Ishikawa (cell line): Measurements from ENCODE around the gene DHCR7.

Experiments
- CEBPB ChIP-seq: IDR thresholded peaks from 2 replicates; pipeline ENCODE4 v1.6.1; 2012
- CREB1 ChIP-seq: IDR thresholded peaks from 2 replicates; pipeline ENCODE4 v1.6.1; 2012; ENCODE audit warnings: low read depth
- EGR1 ChIP-seq: IDR thresholded peaks from 2 replicates; pipeline ENCODE4 v1.6.1; 2012
- EP300 ChIP-seq: IDR thresholded peaks from 2 replicates; pipeline ENCODE4 v1.6.1; 2012; ENCODE audit warnings: borderline replicate concordance
- FOXM1 ChIP-seq: IDR thresholded peaks from 2 replicates; pipeline ENCODE4 v1.6.1; 2012; ENCODE audit warnings: low read depth, borderline replicate concordance
- NFIC ChIP-seq: IDR thresholded peaks from 2 replicates; pipeline ENCODE4 v1.6.1; 2012
- RAD21 ChIP-seq: IDR thresholded peaks from 2 replicates; pipeline ENCODE4 v1.6.1; 2012; ENCODE audit warnings: low read depth
- TAF1 ChIP-seq: IDR thresholded peaks from 2 replicates; pipeline ENCODE4 v1.6.1; 2012; ENCODE audit warnings: low read depth, mild to moderate bottlenecking
- TCF12 ChIP-seq: IDR thresholded peaks from 2 replicates; pipeline ENCODE4 v1.6.1; 2012; ENCODE audit warnings: low read depth
- TEAD4 ChIP-seq: IDR thresholded peaks from 2 replicates; pipeline ENCODE4 v1.6.1; 2012
- YY1 ChIP-seq: IDR thresholded peaks from 2 replicates; pipeline ENCODE4 v1.6.1; 2012; ENCODE audit warnings: low read depth
- ZBTB7A ChIP-seq: IDR thresholded peaks from 2 replicates; pipeline ENCODE4 v1.6.1; 2012; ENCODE audit warnings: low read depth
- TF ChIP-seq, protein P1 (sequence below): IDR thresholded peaks from 2 replicates; pipeline ENCODE4 v1.6.1; 2012
- TF ChIP-seq, protein P2 (sequence below): IDR thresholded peaks from 2 replicates; pipeline ENCODE4 v1.6.1; 2012
- TF ChIP-seq, protein P3 (sequence below): IDR thresholded peaks from 2 replicates; pipeline ENCODE4 v1.6.1; 2012; ENCODE audit warnings: low read depth, mild to moderate bottlenecking

Gene DHCR7

DNA sequence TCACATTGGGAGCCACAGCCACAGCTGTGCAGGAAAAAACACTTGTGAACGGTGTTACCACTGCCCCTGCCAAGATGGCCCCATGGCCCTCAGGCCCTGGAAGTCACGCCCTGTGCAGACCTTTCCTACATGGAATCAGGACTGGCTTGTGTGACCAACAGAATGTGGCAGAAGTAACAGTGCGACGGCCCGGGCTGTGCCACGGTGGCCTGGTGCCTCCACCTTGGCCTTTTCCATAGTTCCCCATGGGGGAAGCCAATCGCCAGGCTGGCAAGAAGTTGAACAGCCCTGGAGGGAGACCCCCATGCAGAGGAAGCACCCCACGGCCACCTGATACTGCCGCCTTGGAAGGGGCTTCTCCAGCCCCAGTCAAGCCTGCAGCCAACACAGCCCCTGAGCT lies 48.0 kb downstream of the DHCR7 start:
- TF ChIP-seq CEBPB, result no peak
- no peak for TF ChIP-seq YY1
- TF ChIP-seq NFIC, result no peak
- TF ChIP-seq, protein P1, sequence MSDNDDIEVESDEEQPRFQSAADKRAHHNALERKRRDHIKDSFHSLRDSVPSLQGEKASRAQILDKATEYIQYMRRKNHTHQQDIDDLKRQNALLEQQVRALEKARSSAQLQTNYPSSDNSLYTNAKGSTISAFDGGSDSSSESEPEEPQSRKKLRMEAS, result no peak
- TF ChIP-seq TCF12, result no peak
- no peak for TF ChIP-seq EGR1
- TF ChIP-seq RAD21, result no peak
- no peak for TF ChIP-seq FOXM1
- no peak for TF ChIP-seq EP300
- TF ChIP-seq TAF1, result no peak
- TF ChIP-seq, protein P2, sequence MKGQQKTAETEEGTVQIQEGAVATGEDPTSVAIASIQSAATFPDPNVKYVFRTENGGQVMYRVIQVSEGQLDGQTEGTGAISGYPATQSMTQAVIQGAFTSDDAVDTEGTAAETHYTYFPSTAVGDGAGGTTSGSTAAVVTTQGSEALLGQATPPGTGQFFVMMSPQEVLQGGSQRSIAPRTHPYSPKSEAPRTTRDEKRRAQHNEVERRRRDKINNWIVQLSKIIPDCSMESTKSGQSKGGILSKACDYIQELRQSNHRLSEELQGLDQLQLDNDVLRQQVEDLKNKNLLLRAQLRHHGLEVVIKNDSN, result no peak
- TF ChIP-seq ZBTB7A, result no peak
- TF ChIP-seq, protein P3, sequence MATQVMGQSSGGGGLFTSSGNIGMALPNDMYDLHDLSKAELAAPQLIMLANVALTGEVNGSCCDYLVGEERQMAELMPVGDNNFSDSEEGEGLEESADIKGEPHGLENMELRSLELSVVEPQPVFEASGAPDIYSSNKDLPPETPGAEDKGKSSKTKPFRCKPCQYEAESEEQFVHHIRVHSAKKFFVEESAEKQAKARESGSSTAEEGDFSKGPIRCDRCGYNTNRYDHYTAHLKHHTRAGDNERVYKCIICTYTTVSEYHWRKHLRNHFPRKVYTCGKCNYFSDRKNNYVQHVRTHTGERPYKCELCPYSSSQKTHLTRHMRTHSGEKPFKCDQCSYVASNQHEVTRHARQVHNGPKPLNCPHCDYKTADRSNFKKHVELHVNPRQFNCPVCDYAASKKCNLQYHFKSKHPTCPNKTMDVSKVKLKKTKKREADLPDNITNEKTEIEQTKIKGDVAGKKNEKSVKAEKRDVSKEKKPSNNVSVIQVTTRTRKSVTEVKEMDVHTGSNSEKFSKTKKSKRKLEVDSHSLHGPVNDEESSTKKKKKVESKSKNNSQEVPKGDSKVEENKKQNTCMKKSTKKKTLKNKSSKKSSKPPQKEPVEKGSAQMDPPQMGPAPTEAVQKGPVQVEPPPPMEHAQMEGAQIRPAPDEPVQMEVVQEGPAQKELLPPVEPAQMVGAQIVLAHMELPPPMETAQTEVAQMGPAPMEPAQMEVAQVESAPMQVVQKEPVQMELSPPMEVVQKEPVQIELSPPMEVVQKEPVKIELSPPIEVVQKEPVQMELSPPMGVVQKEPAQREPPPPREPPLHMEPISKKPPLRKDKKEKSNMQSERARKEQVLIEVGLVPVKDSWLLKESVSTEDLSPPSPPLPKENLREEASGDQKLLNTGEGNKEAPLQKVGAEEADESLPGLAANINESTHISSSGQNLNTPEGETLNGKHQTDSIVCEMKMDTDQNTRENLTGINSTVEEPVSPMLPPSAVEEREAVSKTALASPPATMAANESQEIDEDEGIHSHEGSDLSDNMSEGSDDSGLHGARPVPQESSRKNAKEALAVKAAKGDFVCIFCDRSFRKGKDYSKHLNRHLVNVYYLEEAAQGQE, result no peak
- TF ChIP-seq TEAD4, result no peak
- no peak for TF ChIP-seq CREB1

DNA sequence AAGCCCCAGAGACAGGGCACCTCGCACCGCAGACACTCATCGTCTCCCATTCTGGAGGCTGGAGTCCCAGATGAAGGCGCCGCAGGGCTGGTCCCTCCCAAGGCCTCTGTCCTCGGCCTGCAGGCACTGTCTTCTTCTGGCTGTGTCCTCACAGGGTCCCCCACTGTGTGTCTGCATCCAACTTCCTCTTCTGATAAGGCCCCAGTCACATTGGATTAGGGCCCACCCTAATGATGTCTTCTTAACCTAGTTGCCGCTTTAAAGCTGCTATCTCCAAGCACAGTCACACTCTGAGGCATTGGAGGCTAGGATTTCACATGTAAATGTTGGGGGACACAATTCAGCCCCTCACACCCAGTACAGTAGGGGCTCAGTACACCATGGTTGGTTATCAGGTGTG lies 48.9 kb downstream of the DHCR7 start:
- TF ChIP-seq ZBTB7A (no peak), CEBPB (no peak), YY1 (no peak), RAD21 (no peak), TEAD4 (no peak), NFIC (no peak), TCF12 (no peak), TAF1 (no peak), CREB1 (no peak), EGR1 (no peak), FOXM1 (no peak), EP300 (no peak)
- TF ChIP-seq, protein P3, result no peak
- TF ChIP-seq, protein P1, result no peak
- TF ChIP-seq, protein P2, result no peak

DNA sequence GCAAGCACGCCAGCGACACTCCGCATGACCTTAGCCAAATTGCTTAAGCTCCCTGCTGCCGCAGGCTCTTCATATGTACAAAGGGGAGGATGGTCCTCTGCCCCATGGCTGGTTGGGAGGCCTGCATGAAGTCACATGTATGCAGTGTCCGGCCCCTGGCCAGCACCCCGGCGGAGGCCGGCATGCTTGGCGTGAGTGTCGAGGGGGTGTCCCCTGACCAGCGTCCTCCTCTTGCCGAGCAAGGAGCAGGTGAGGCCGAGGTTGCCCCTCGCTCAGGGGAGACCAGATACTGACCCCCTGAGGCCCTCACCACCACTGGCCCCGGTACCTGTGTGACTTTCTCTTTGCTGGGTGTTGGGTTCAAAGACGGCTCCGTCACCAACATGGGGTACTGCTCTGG lies 50.2 kb downstream of the DHCR7 start:
- TF ChIP-seq NFIC, result no peak
- TF ChIP-seq RAD21, result no peak
- TF ChIP-seq, protein P2, result no peak
- no peak for TF ChIP-seq EP300
- TF ChIP-seq TCF12, result no peak
- TF ChIP-seq, protein P1, result no peak
- TF ChIP-seq CREB1, result no peak
- no peak for TF ChIP-seq TAF1
- TF ChIP-seq TEAD4, result no peak
- TF ChIP-seq CEBPB, result no peak
- TF ChIP-seq, protein P3, result no peak
- TF ChIP-seq EGR1, result no peak
- no peak for TF ChIP-seq FOXM1

DNA sequence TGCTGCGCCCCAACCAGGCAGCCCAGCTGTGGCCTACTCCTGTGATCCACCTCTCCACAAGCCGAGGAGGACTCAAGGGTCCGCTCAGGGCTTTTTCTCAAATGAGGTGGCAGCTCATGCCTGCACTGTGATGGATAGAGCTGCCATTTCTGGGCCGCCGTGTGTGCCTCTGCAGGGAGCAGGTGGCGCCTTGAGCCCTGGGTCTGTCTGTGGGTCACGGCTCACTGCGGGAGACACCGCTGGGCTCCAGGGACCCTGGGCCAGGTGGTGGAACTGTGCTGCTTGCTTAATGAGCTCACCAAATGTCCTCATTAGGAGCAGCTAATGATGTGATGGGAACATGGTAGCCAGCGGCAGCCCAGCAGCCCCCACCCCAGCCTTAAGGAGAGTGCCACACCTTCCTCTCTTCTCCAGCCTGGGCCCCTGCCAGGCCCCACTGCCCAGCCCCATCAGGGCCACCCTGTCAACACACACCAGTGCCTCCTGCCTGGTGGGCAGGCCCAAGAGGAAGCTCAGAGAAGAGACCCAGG lies 50.8 kb downstream of the DHCR7 start:
- TF ChIP-seq EGR1 (no peak), TCF12 (peak; percentile 22; the same call in 1 of the 2 replicates), ZBTB7A (0 out of 2 replicates have a peak, but pooled peaks have one; percentile 11), CREB1 (no peak)
- TF ChIP-seq, protein P3, result no peak
